Testis (tissue), 2 donors: ENCODE data around the gene SNX7.

ENCODE experiments used
- CTCF ChIP-seq, 3 experiments: fragments of 450-650 bp in 2 of 3; fragments of 200-600 bp in 1 of 3; sonication (generic) in 1 of 3; IDR thresholded peaks; one replicate each; pipeline ENCODE4 v1.5.1; 2016 to 2019; ENCODE audit warnings: antibody characterized with exemption in 3 of 3, mild to moderate bottlenecking in 2 of 3, moderate library complexity in 1 of 3
- POLR2A ChIP-seq: fragments of 450-650 bp; IDR thresholded peaks from one replicate; pipeline ENCODE4 v1.6.1; 2017; ENCODE audit warnings: antibody characterized with exemption, mild to moderate bottlenecking, moderate library complexity

GRCh38 chr1:98705591-98705990, 44.1 kb downstream of the SNX7 start:
- TF ChIP-seq CTCF (IDR thresholded peaks at IDR 0.05) (no peak), POLR2A (no peak)
